GM10266 (cell line): ENCODE measurements around the gene ZBTB48.

ENCODE experiments used
- DNase-seq: peaks from one replicate; pipeline ENCODE4 v3.0.0; 2012; ENCODE audit errors: extremely low spot score
- CTCF ChIP-seq: IDR thresholded peaks from 2 replicates; pipeline ENCODE4 v1.5.1; 2012; ENCODE audit warnings: mild to moderate bottlenecking, low read depth; ENCODE audit not compliant: control insufficient read depth, insufficient read depth; ENCODE audit errors: missing control alignments

ZBTB48 gene

DNA sequence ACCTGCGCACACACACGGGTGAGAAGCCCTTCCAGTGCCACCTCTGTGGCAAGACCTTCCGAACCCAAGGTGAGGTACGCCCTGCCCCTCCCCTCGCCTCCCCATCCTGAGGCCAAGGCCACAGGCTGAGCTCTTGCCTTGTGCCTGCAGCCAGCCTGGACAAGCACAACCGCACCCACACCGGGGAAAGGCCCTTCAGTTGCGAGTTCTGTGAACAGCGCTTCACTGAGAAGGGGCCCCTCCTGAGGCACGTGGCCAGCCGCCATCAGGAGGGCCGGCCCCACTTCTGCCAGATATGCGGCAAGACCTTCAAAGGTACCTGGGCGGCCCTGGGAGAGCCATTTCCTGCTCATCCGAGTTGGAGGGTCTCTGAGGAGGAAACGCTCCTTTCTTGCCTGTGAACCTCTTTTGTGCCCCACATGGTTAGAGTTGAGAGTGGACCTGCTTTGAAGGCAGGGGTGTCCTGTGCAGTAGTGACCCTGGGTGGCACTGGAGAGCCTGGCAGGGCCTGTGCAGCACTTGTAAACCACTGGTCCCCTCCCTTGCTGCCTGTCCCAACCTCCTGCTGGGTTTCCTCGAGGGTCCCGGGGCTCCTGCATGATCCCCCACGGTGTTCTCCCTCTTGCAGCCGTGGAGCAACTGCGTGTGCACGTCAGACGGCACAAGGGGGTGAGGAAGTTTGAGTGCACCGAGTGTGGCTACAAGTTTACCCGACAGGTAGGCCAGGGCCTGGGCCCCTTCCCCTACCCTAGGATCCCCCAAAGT is 8.5 kb downstream of the ZBTB48 start:
- TF ChIP-seq CTCF = no peak
- DNase-seq = no peak

DNA sequence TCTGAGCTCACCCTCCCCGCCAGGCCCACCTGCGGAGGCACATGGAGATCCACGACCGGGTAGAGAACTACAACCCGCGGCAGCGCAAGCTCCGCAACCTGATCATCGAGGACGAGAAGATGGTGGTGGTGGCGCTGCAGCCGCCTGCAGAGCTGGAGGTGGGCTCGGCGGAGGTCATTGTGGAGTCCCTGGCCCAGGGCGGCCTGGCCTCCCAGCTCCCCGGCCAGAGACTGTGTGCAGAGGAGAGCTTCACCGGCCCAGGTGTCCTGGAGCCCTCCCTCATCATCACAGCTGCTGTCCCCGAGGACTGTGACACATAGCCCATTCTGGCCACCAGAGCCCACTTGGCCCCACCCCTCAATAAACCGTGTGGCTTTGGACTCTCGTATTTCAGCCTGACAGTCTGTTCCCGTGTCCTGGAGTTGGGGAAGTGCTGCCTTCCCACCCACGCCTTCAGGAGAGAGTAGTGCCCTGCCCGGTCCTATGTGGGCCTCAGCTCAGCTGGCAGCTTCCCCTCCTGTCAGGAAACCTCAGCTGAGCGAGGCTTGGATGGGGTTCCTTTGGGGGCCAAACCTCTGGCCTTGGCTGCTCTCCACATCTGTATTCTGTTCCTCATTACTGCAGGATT is 9.2 kb downstream of the ZBTB48 start:
- no peak for TF ChIP-seq CTCF
- DNase-seq = no peak

GRCh38 chr1:6590046-6590445 is 10.3 kb downstream of the ZBTB48 start:
- DNase-seq = no peak
- no peak for TF ChIP-seq CTCF

GRCh38 chr1:6591222-6591621 is 11.4 kb downstream of the ZBTB48 start:
- no peak for DNase-seq
- no peak for TF ChIP-seq CTCF

- no peak for TF ChIP-seq CTCF
These were observed 11.8 kb downstream of the ZBTB48 start for GRCh38 chr1:6591644-6592043.

DNA sequence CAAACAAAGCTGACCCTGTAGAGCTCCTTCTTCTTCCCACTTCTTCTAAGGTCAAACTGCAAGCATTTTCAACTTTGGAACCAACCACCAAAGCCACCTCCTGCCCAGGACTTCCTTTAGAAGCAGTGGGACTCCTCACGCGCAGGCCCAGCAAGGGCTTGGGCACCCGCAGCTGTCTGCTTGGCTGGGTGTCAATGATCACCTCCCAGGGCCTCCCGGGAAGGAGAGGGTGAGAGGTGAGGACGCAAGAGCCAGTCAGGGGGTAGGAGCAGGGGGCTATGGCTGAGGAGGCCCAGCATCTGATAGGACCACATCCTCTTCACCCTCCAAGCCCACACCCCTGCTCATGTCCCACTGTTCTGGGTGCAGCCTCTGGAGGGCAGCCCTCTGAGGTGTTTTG is 12.6 kb downstream of the ZBTB48 start:
- TF ChIP-seq CTCF = no peak
- no peak for DNase-seq

More at GRCh38 chr1:6591644-6592043, 11.8 kb downstream of the ZBTB48 start:
- no peak for DNase-seq
